Mesenteric fat pad (tissue), 1 donor: ENCODE data around the gene PPP1R12A. TPM values are rescaled to one million over a fixed set of nuclear protein-coding genes. Genes with fewer than 3 reads are reported as not detected.

Experiments
- DNase-seq: peaks from one replicate; pipeline ENCODE4 v3.0.0-alpha.2; 2020; ENCODE audit warnings: low spot score
- total RNA-seq: library from RNA; stranded (reverse); fragmentation: NEBNext Ultra II Directional; extraction: Animal tissue kit (Norgen Biotek cat#: 25700); gene quantifications from one replicate; pipeline ENCODE4 v1.2.1, GENCODE V29; 2021
- donor health status: DM: yes; HTN: yes; CAD: no.

Gene PPP1R12A
- total RNA-seq, 1 donor from 2014 or later = 63.7 TPM

DNA sequence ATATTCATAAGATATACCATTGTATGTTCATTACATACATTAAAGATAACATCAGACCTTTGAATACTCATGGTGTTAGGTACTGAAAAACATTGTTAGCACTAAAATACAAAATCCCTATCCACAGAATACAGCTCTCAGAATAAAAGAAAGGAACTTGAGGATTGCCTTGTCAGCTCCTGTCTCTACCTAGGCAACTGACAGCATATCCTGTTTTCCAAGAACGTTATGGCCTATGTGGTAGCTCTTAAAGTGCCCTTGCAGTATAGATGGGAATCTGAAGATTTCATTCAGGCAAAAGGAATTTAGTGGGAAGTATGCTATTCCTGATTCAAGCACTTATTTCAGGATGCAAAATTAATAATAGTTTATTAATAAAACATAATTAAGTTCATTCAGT is 1.8 kb upstream of the PPP1R12A start:
- no peak for DNase-seq

DNA sequence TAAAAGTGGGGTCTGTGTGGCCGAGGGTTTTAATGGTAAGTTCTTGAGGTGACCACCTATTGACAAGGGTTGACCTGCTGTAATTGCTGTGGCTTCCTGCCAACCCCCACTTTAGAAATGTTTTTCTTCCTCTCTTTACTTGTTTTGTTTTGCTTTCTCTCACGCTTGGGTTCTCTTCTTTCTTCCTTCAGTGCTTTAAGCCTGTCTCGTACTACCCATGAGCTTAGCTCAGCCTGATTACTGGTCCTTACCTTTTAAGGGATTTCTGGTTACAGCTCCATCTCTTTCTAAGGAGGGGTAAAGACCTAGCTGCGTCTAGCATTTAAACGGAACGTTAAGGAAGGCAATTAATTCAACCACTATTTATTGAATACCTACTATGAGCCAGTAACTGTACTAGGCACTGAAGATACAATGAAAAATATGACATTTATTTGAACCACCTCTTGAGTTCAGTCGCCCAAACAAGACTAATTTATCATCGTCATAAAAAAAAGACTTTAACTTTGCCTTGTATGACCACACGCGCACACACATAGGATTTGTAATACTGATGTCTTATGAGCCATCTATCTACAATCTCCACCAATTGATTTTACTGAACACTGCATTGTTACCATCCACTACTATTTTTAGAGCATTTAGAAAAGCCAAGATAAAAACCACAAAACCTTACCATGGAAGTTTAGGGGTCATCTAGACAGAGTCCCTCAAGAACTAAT is 888 bp upstream of the PPP1R12A start:
- DNase-seq = no peak

DNA sequence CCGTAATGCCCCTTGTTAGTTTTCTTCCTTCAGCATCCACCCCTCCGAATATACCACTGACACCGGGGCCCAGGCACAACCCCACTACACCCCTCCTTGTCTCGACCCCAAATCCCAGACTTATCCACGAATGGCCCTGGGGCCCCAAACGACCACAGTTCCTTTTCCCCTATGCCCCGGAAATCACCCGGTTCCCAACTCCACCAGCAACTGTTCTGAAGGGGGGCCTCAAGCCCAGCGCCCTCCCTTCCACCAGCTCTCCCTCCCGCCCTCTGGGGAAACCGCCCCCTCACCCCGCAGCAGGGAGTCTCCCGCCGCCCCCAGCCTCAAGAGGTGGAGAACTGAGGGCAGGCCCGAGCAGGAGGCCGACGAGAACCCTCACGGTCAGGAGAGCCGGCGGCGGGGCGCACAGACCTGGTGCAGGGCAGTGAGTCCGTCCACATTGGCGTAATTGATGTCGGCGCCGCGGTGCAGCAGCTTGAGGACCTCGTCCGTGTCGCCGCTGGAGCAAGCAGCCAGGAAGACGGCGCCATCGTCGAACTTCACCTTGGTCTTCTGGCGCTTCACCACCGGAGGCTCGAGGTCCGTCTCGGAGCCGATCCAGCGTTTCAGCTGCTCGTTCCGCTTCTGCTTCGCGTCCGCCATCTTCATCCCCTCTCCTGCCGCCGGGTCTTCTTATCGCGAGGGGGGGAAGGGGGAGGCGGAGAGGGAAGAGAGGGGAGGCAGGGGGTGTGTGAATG is 446 bp downstream of the PPP1R12A start:
- DNase-seq = no peak

DNA sequence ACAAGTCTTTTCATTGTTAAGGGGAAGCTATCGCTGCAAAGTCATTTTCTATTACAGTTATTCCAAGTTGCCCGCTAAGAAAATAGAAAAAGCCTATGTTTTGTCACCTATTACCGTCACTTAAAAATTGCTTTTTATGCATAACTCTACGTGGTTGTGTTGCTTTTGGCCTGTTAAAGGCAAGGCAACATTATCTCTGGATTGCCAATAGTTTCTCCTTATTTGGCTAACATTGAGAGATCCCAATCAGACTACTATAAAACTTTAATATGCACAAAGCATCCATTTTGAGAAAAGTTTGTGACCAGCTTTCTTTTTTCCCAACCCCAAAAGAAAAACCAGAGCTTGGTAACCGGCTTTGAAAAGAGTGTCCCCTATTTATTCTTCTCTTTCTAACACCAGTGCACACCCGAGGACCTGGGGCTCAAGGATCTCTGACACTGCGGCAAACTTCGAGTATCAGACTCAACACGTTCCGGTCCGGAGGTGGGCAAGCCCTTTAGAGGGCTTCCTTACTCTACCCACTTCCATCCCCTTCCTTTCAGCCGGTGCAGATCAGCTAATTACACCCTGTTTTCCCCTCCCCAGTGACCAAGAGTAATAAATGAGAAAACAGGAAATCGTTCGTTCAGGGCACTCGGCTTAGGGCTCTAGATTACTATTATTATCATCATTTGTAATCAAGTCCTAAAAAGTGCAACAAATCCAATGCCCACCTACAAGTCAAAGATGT is 1.2 kb downstream of the PPP1R12A start:
- DNase-seq = no peak

DNA sequence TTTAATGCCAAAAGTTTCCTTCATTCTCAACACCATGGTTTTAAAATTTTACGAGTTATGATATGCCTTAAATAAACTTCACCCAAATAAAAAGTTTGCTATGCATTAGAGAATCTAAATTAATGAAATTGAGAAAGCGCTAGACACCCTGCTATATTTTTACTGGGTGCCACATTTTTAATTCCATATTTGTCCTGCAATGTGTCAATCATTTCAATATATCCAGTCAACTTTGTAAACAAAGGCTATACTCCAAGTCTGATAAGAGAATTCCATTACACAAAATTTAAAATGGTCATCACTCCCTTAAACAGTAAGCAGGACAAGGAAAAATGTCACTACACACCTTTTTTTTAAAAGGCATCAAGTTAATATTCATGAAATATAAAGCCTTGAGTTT is 1.9 kb downstream of the PPP1R12A start:
- DNase-seq = no peak

DNA sequence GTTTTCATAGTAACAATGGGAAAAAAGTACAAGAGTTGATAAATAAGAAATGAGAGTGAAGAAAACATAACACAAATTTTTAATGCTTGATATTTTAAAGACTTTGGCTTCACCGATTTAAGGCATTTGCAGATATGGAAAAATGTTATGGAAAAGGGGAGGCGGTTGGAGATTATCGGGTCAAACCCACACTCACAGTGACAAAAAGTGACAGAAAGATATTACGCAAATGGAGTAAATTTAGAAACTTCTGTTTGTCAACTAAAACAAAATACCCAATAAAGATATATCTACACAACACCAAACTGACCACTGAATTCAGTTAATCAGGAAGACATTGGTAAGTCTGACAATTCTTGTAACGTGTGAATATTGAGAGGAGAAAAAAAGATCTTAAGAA is 2.5 kb downstream of the PPP1R12A start:
- no peak for DNase-seq

DNA sequence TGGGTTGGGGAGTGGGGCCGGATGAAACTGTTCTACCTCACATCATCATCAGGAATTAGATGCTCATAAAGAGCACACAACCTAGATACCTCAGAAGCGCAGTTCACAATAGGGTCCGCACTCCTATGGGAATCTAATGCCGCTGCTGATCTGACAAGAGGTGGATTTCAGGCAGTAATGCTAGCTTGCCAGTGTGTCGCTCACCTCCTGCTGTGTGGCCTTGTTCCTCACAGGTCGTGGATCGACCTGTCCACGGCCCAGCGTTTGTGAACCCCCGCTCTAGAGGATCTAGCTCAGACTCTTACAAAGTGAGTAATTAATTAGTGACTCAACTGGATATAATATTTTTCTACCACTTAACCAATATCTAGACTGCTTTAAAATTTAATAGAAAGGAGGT is 5.8 kb downstream of the PPP1R12A start:
- no peak for DNase-seq

DNA sequence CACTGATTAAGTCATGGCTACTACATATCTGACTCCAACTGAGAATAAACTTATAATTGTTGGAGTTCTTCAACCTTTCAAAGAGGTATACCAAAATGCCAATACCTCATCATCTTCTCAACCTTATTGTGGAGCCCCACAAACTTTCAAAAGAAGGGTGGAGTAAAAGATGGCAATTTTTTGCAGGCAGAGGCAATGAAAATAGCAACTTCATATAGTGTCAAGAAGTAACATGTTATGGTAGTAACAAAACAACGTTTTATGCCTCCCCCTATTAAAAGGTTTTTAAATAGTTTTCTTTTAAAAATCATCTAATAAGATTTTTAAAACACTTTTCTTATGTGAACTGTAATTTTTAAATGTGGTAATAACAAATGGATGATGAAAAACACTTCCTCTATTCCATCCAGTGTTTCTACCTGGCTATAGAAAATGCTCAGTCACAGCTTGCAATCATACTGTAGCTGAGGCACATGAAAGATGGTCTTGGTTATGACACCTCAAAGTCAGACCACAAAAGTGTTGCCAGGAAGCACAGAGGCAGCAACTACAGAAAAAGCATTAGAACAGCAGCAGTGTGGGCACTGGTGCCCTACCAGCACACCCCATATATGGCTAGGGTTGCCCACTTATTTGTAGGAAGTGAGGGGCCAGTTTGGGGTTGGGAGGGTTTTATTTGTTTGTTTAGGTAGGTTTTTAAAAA is 7.0 kb downstream of the PPP1R12A start:
- no peak for DNase-seq

DNA sequence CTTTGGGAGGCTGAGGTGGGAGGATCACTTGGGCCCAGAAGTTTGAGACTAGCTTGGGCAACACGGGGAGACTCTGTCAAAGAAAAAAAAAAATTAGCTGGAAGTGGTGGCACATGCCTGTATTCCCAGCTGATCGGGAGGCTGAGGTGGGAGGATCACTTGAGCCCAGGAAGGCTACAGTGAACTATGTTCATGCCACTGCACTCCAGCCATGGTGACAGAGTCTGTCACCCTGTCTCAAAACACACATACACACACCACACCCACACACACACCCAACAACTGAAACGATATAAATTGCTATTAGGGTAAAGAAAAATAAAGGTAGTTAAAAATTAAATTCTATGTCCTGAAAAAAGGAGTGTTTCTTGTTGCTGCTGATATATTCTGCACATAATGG is 7.9 kb downstream of the PPP1R12A start:
- no peak for DNase-seq

DNA sequence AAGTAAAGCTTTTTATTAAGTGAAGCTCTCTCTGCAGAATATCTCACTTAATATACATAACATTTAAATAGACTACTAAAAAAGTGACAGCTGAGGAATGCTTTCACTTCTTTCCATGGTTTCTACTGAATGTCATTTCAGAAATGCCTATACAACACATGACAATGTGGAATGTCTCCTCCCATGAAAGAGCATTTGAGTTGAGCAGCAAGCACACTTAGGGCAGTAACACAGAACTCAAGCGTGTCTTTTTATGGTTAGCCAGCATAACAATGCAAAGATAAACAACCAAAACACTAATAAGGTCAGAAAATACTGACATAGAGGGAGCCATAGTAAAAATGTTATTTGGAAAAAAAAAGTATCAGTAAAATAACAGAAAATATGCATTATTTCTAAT is 9.4 kb downstream of the PPP1R12A start:
- no peak for DNase-seq

DNA sequence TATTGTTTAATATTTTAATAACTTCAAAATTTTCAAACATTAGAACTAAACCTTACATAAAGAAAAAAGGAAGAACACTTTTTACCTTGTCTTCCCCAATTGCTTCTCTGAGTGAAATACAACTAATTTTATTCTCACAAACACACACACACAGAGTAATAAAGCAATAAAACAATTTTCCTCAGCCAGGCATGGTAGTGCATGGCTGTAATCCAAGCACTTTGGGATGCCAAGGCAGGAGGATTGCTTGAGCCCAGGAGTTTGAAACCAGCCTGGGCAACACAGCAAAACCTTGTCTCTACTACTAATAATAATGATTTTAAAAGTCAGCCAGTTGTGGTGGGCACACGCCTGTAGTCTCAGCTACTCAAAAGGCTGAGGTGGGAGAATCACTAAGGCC is 13.1 kb downstream of the PPP1R12A start:
- no peak for DNase-seq

DNA sequence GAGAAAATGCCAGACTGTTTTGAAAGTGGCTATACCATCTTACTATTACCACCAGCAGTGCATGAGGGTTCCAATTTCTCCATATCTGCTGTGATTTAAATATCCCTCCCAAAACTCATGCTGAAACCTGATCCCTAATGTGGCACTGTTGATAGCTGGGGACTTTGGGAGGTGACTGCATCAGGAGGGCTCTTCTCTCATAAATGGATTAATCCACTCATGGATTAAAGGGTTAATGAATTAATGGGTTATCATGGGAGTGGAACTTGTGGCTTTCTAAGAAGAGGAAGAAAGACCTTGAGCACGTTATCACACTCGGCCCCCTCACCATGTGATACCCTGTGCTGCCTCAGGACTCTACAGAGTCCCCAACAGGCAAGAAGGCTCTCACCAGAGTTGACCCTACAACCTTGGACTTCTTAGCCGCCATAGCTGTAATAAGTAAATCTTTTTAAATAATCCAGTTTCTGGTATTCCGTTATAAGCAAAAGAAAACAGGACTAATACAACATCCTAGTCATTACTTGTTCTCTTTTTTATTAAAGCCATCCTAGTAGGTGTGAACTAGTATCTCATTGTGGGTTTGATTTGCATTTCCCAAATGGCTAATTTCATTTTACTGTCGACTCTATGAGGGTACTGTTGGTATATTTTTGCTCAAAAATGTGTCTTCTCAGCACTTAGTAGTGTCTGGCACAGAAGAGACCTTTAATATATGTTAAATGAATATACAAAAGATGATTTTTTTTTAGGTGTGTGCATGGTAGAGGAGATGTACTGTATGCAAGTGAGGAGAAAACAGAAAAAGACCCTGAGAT is 14.3 kb downstream of the PPP1R12A start:
- DNase-seq = no peak

DNA sequence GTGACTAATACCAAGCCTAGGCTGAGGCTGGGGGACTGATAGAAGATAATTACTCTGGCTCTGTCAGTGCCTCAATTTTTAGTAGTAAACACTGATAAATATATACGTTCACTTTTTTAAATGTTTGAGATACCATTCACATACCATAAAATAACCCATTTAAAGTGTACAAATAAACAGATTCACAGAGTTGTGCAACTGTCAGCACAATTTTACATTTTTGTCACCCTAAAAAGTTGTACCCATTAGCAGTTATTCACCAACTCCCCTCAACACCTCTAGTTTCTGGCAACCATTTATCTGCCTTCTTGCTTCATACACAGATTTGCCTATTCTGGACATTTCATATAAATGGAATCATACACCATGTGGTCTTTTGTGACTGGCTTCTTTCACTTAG is 15.1 kb downstream of the PPP1R12A start:
- no peak for DNase-seq

DNA sequence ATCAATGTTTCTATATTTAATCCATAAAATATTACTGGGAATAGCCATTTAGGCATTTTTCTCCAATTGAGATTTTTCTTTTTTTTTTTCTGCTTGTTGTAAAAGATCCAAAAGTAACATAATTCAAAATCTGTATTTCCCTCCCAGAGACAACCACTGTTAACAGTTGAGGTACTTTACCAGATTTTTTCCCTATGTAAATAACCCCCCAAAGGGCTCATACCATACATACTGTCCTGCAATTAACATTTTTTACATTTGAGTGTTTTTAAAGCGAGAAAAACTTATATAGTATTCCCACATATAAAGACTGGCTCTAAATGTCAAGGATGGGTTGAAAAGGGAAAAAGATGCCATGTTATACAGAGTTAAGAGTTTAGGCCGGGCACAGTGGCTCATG is 18.1 kb downstream of the PPP1R12A start:
- no peak for DNase-seq

DNA sequence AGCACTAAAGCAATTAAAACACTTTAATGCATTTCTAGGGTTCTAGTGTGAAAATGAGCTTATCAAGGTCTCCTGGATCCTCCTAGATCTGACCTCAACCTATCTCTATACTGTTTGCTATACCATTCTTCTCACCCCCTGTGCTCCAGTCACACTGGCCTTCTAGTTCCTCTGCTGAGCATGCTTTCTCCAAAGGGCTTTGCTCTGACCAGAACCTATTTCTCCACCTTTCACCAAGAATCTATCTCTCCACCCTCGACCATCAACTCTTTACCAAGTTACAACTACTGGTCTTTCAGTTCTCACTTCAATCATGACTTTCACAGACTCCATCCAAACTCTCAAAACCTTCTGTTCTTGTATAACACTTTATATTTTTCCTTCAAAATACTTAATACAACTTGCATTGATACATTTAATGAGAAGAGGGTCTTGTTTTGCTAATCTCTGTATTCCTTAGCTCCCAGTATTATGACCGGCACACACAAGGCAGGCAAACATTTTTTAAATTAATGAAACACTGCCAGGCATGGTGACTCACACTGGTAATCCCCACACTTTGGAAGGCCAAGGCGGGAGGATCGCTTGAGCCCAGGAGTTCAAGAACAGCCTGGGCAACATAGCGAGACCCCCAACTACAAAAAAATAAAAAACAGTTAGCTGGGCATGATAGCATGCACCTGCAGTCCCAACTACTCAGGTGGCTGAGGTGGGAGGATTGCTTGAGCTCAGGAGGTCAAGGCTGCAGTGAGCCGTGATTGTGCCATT is 22.8 kb downstream of the PPP1R12A start:
- DNase-seq = no peak

DNA sequence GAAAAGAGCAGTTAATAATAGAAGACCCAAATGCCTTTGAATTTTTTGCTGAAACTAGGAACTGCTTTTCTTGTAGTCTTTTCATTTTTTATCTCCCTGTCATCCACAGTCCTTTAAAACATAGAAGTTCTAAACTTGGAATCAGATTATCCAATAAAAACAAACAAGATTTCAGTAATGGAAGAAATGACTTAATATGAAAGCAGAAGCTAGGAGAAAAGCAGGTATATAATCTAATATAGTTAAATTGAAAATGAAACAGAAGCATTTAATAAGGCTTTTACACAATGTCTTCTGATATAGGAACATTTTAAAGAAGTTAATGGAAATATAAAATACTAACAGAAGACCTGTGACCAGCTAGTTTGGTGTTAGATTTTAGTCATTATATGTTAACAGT is 26.5 kb downstream of the PPP1R12A start:
- no peak for DNase-seq

DNA sequence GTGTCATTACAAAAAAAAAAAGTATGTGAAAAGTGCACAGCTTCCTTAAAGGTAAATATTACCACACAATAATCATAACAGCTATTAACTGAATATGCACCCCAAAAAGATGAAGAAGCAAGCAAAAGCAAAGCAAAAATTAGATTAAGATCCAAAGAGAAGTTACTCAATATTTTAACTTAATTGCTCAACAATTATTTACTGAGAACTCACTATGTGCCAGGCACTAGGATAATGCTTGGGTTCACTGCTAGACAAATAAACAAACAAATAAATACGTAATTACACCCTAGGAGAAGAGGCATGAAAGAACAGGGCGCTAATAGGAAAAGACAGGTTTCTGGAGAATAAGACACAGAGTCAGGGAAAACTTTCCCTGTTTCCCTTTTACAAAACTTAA is 33.4 kb downstream of the PPP1R12A start:
- DNase-seq = no peak

DNA sequence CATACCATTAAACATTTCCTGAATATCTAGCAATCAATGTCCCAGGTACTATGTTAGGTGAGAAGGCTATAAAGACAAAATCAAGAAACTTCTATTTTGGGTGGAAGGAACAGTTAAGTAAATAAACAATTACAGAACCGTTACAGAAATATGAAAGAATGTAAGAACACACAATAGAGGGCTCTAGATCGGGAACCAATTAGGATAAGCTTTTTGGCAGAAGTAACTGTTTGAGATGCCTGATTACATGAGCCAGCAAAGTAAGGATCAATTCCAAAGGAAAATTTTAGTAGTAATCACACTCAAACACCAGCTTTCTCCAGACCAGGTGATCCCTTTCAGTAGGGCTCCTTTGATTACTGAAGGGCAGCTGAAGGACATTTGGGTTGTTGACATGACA is 33.9 kb downstream of the PPP1R12A start:
- DNase-seq = no peak

DNA sequence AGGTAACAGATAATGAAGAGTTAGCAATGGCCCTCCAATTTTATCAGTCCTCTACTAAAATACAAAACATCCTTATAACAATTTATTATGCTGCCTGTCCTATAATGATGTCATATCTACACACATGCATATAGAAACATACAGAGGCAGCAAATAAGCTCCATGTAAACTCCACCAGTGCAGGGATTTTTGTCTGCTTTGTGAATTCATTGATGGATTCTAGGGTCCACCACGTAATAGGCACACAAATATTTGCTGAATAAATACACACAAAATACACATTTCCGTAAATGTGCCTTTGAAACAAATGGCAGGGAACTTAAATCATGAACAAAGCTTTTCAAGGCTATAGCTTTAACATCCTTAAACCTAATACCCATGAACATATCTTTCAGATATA is 34.7 kb downstream of the PPP1R12A start:
- DNase-seq = no peak

DNA sequence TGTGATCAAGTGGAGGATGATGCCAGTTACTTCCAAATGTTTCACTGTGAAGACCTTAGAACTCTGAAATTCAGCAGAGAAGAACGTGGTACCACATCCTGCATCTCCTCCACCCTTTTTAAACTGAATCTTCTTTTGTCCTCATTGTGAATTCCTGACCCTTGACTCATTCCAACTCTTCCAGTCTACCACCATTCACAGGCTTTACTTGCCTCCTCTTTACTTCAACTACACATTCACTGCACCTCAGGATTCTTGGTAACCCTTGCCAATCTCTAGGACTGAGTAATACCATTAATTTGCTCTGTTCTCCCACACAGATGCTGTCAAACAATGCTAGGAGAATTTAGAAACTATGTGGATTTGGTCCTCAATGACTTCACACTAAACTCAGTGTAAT is 37.3 kb downstream of the PPP1R12A start:
- DNase-seq = no peak
